SK-N-MC (cell line): ENCODE results near the gene GNG12.
"Not testable (repeated sequence)": the region's sequence is repeated elsewhere in the genome, so short reads cannot be mapped to it uniquely, and the experiment has no call there.

Experiments used
- DNase-seq: peaks from one replicate; pipeline ENCODE4 v3.0.0-alpha.2; 2011; ENCODE audit warnings: low read depth, low spot score
- H3K27ac ChIP-seq: fragments of 200-600 bp; sonication (generic); 2 replicates; pipeline ENCODE4 v1.5.1; 2016; ENCODE audit warnings: mixed run types
- H3K36me3 ChIP-seq: fragments of 200-600 bp; sonication (generic); 2 replicates; pipeline ENCODE4 v1.6.1; 2017; ENCODE audit warnings: antibody characterized with exemption, low read length, mixed read lengths; ENCODE audit not compliant: insufficient read depth
- H3K4me3 ChIP-seq: fragments of 200-600 bp; sonication (generic); 2 replicates; pipeline ENCODE4 v1.5.1; 2016
- H3K9ac ChIP-seq: fragments of 200-600 bp; sonication (generic); 2 replicates; pipeline ENCODE4 v1.8.0; 2017; ENCODE audit warnings: mixed run types, mixed read lengths; ENCODE audit not compliant: insufficient read length
- H3K9me3 ChIP-seq: fragments of 200-600 bp; sonication (generic); 2 replicates; pipeline ENCODE4 v1.6.1; 2017; ENCODE audit warnings: low read depth, mild to moderate bottlenecking, antibody characterized with exemption, low read length, moderate library complexity, mixed read lengths
- EZH2 ChIP-seq: fragments of 200-600 bp; sonication (generic); IDR thresholded peaks from one replicate; pipeline ENCODE4 v1.6.1; 2017; ENCODE audit warnings: antibody characterized with exemption
- FOXP2 ChIP-seq: optimal IDR thresholded peaks from 2 replicates; pipeline ENCODE3; 2011; ENCODE audit warnings: mild to moderate bottlenecking, moderate library complexity; ENCODE audit not compliant: insufficient read depth; ENCODE audit errors: extremely low read length, control extremely low read depth
- POLR2AphosphoS5 ChIP-seq: IDR thresholded peaks from 2 replicates; pipeline ENCODE4 v1.6.1; 2012; ENCODE audit warnings: mild to moderate bottlenecking, low read depth, low read length, borderline replicate concordance

GNG12 gene

DNA sequence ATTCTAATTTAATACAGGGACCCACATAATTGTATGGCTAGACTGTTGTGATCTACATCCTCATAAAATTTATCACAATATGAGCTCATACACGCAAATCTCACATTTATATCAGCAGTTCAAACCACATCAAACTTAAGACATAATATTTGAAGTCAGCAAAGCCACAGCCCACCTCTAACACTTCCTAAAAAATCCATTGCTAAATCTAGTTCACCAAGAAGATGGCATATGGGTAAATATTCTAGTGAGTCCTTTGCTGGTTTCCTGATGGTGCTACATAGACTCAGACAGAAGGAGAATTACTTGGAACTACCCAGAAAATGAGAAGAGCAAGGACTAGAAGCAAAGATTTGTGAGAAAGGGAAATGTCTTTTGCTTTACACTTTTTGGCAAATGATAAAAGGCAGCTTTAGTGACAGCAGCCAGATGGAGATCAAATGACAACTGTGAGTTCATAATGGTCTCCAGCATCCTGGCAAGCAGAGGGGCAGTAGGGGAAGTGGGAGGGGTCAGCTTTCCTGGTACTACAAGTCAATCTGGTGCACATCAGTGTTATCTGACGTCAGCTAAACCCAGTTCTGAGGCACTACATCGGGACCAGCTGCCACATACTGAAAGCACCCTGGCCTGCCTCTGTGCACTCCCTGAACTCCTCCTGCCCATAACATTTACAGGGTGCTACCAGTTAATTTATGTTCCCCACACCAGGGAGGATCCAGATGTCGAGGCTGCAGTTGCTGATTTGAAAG lies 158.8 kb downstream of the GNG12 start:
- H3K36me3 ChIP-seq, result no peaks in the 10 kb centered on the region
- DNase-seq, result no peak
- TF ChIP-seq POLR2AphosphoS5 (no peak), EZH2 (no peak), FOXP2 (no peak)
- H3K9ac ChIP-seq, result no peak overlapping the region
- H3K4me3 ChIP-seq, result no peak overlapping the region
- H3K27ac ChIP-seq, result no peak overlapping the region
- no peaks in the 10 kb centered on the region for H3K9me3 ChIP-seq

DNA sequence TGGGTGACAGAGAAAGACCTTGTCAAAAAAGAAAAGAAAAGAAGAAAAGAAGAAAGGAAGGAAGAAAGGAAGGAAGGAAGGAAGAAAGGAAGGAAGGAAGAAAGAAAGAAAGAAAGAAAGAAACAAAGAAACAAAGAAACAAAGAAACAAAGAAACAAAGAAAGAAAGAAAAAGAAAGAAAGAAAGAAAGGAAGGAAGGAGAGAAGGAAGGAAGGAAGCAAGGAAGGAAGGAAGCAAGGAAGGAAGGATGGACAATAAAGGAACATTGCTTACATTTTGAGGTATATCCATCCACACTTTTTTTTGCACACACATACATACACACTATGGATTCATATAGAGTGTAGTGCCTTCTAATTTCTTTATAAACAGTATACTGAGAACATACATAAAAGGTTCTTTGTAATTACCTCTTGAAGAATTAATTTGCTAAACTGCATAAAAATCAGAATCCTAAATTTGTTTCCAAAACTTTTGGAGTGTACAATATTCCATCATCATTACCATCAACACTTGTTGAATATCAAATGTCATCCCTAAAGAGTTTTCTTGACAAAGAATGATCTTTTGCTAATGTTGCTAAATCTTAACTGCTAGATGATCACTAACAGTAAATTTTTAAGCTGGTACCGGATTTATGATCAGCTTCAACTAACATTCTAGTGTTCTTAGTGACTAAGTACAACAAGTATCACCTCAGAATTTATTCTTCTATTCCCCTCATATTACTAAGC lies 159.6 kb downstream of the GNG12 start:
- no peak for TF ChIP-seq EZH2
- TF ChIP-seq FOXP2, result no peak
- TF ChIP-seq POLR2AphosphoS5, result no peak
- no peak overlapping the region for H3K9ac ChIP-seq
- H3K9me3 ChIP-seq, result no peaks in the 10 kb centered on the region
- no peak overlapping the region for H3K27ac ChIP-seq
- H3K36me3 ChIP-seq, result no peaks in the 10 kb centered on the region
- no peak overlapping the region for H3K4me3 ChIP-seq
- DNase-seq, result no peak

DNA sequence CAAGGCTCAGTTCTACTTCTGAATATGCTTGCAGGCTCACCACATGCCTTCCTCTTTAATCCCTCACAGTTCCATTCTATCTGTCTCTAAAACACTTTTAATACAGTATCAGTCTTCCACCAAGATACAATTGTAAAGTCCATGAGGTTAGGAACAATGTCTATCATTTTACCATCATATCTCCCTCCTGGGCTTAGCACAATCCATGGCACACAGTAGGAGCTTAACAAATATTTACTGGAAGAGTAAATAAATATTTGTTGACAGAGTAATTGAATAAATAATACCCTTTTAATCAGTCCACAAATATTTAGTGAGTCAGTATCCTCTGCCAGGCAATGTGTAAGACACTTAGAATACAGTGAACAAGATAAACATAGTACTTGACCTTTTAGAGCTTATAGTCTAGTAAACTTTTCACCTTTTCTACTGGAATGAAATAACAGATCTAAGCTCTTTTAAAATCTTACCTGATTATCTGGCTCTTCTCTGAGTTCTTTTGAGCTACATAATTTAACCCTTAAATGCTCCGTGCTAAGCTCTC lies 160.9 kb downstream of the GNG12 start:
- Histone ChIP-seq H3K9me3 (no peaks in the 10 kb centered on the region), H3K27ac (no peak overlapping the region), H3K36me3 (no peaks in the 10 kb centered on the region), H3K9ac (no peak overlapping the region), H3K4me3 (no peak overlapping the region)
- TF ChIP-seq EZH2, result no peak
- TF ChIP-seq FOXP2, result no peak
- TF ChIP-seq POLR2AphosphoS5, result no peak
- no peak for DNase-seq

DNA sequence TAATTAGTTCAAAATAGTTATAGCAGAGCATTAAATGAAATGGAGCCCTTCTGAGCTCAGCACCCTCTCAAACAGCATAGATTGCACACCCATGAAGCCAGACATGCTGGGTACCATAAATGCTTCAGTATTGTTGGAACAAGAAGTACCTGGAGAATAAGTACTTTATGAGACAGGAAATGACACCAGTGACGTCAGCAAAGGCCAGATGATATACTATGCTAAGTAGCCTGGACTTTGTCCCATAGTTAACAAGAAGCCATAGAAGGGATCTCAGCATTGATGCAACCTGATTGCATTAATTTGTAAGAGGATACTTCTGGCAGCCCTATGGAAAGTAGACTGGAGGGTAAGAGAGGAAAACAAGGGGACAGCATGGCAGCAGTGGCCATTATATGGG lies 164.6 kb downstream of the GNG12 start:
- Histone ChIP-seq H3K9me3 (no peaks in the 10 kb centered on the region), H3K27ac (no peak overlapping the region), H3K9ac (no peak overlapping the region), H3K4me3 (no peak overlapping the region), H3K36me3 (no peaks in the 10 kb centered on the region)
- TF ChIP-seq POLR2AphosphoS5, result no peak
- no peak for TF ChIP-seq EZH2
- TF ChIP-seq FOXP2, result no peak
- no peak for DNase-seq

DNA sequence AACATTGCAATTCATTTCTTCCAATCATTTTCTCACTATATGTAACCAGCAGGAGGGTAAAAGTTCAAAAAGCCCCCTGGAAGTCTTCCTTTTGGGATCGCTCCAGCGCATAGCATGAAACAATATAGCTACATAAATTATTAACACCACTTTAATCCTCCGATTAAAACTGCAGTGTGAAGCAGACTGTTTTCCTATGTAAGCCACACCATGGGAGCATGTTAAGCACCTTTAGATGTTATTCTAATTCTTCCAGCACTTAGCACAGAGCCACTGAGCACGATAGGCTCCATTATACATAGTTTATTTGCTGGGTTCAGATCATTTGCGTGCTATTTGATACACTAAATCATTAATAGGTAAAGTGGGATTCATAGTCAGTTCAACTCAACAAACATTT lies 166.6 kb downstream of the GNG12 start:
- Histone ChIP-seq H3K27ac (no peak overlapping the region), H3K9me3 (no peaks in the 10 kb centered on the region), H3K36me3 (no peaks in the 10 kb centered on the region), H3K9ac (no peak overlapping the region), H3K4me3 (no peak overlapping the region)
- no peak for TF ChIP-seq POLR2AphosphoS5
- TF ChIP-seq FOXP2, result no peak
- TF ChIP-seq EZH2, result no peak
- DNase-seq, result no peak

DNA sequence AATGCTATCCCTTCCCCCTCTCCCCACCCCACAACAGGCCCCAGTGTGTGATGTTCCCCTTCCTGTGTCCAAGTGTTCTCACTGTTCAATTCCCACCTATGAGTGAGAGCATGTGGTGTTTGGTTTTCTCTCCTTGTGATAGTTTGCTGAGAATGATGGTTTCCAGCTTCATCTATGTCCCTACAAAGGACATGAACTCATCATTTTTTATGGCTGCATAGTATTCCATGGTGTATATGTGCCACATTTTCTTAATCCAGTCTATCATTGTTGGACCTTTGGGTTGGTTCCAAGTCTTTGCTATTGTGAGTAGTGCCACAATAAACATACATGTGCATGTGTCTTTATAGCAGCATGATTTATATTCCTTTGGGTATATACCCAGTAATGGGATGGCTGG lies 168.0 kb downstream of the GNG12 start:
- H3K36me3 ChIP-seq, H3K4me3 ChIP-seq, H3K27ac ChIP-seq, DNase-seq, H3K9ac ChIP-seq, H3K9me3 ChIP-seq: not testable (repeated sequence)

DNA sequence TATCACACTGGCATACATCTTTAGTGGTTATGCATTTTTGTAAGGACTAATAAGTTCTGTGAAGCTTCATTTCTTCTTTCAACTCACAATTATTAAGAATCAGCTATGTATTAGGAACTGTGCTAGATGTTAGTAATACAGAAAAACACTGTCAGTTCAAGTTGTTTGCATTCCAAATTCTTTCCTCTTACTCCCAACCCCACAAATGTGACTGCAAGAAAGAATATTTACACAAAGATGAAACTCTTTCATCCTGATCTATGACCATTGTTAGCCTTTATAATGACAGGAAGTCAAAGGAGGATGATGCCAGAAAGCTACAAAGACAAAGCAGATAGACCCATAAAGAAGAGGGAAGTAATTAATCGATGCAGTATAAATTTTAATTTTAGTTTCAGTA lies 169.2 kb downstream of the GNG12 start:
- no peaks in the 10 kb centered on the region for H3K36me3 ChIP-seq
- no peak overlapping the region for H3K9ac ChIP-seq
- DNase-seq, result no peak
- H3K9me3 ChIP-seq, result no peaks in the 10 kb centered on the region
- TF ChIP-seq FOXP2 (no peak), EZH2 (no peak), POLR2AphosphoS5 (no peak)
- H3K4me3 ChIP-seq, result no peak overlapping the region
- no peak overlapping the region for H3K27ac ChIP-seq

DNA sequence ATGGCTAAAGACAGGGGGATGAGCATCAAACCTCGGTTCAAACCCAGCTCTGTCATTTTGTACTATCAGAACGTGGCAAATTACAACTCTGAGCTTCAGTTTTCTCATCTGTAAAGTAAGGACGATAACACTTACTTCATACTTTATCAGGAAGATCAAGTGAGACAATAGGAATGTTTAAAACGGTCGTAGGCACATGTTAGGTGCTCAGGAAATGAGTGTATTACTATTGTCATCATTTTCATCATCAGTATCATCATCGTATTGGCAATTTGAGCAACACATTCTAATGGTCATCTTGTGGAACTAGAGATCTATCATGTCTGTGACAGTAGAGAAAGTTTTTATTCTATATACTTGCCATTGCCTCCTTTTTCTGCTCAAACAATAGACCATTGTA lies 170.4 kb downstream of the GNG12 start:
- no peak for DNase-seq
- H3K4me3 ChIP-seq, result no peak overlapping the region

More for the DNA sequence above, 170.4 kb downstream of the GNG12 start:
- TF ChIP-seq EZH2 (no peak), POLR2AphosphoS5 (no peak), FOXP2 (no peak)
- Histone ChIP-seq H3K36me3 (no peaks in the 10 kb centered on the region), H3K9ac (no peak overlapping the region), H3K9me3 (no peaks in the 10 kb centered on the region), H3K27ac (no peak overlapping the region)
